Ascending aorta (tissue), 2 donors: ENCODE data around the gene RNF213. TPM values are rescaled to one million over a fixed set of nuclear protein-coding genes. Genes with fewer than 3 reads are reported as not detected.

Experiments
- DNase-seq, 2 donors: peaks; one replicate each; pipeline ENCODE4 v3.0.0-alpha.2; 2019; ENCODE audit warnings: low spot score in 2 of 2
- H3K27ac ChIP-seq, 2 donors: fragments of 200-600 bp; sonication (generic); one replicate each; pipeline ENCODE4 v1.5.1; 2016 to 2017; ENCODE audit warnings: mild to moderate bottlenecking in 1 of 2
- H3K27me3 ChIP-seq: fragments of 200-600 bp; sonication (generic); one replicate; pipeline ENCODE4 v1.5.1; 2017
- H3K36me3 ChIP-seq, 2 donors: fragments of 200-600 bp; sonication (generic); one replicate each; pipeline ENCODE4 v1.5.1; 2016
- H3K4me1 ChIP-seq, 2 donors: fragments of 200-600 bp; sonication (generic); one replicate each; pipeline ENCODE4 v1.5.1; 2016 to 2017; ENCODE audit warnings: mild to moderate bottlenecking in 1 of 2
- H3K4me3 ChIP-seq, 2 donors: fragments of 200-600 bp; sonication (generic); one replicate each; pipeline ENCODE4 v1.5.1; 2016 to 2017; ENCODE audit warnings: mild to moderate bottlenecking in 1 of 2
- H3K9me3 ChIP-seq, 2 donors: fragments of 200-600 bp; sonication (generic); one replicate each; pipeline ENCODE4 v1.5.1; 2016
- CTCF ChIP-seq, 3 experiments: fragments of 200-600 bp in 2 of 3; fragments of 450-650 bp in 1 of 3; sonication (generic) in 2 of 3; IDR thresholded peaks; one replicate each; pipeline ENCODE4 v1.5.1; 2016 to 2019; ENCODE audit warnings: antibody characterized with exemption in 3 of 3, mild to moderate bottlenecking in 1 of 3, moderate library complexity in 1 of 3
- intact Hi-C: fragments of 100-400 bp; cut with DNase I; formaldehyde crosslinking; loops from one replicate; pipeline ENCODE4 v1.15.1; 2023
- total RNA-seq: library from RNA; depleted of rRNA; stranded (reverse); fragments of >200 nt; gene quantifications from one replicate; pipeline ENCODE4 v1.1.0, GENCODE V29; 2016

The RNF213 gene
- total RNA-seq, 1 donor from 2014 or later = 155 TPM

DNA sequence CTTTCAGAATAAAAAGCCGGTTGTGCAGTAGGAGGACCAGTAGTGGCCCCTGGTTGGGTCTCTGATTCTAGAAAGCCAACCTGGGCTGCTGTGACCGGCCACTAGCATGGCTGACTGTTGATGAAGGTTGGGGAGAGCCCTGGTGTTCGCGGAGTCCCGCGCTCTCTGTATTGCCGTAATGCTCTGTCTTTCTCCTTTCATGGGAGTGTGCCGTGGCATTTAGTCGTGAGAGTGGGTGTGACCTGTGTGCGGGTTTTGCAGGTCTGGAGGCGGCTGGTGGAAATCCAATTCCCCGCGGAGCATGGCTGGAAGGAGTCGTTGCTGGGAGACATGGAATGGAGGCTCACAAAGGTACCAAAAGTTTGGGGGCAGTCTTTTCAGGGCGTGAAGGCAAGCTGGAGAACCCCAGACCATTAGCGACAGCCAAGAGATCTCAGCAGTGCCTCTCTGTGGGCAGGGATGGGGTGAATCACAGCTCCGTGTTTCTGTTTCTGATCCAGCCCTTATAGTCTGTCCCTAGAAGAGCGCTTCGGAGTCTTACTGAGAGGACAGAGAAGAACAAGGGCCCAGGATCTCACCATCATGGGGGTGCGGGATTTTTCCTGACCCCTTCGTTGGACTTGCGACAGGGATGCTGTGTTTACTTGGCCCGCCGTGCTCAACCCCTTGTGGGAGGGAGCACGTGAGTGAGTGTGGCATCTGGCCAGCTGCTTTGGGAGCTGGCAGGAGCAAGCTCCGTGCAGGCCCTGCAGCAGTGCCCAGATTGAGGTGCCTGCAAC lies 56.5 kb downstream of the RNF213 start:
- no peak for DNase-seq
- peaks cover 67 to 68% of the 10 kb centered on the region in 2 donors for H3K36me3 ChIP-seq
- H3K27ac ChIP-seq = no peak overlapping the region
- no peaks in the 10 kb centered on the region for H3K27me3 ChIP-seq
- H3K4me3 ChIP-seq = no peak overlapping the region
- intact Hi-C loops = no loop called here
- H3K9me3 ChIP-seq = no peaks in the 10 kb centered on the region
- TF ChIP-seq CTCF (IDR thresholded peaks at IDR 0.05) = no peak
- no peaks in the 10 kb centered on the region for H3K4me1 ChIP-seq

DNA sequence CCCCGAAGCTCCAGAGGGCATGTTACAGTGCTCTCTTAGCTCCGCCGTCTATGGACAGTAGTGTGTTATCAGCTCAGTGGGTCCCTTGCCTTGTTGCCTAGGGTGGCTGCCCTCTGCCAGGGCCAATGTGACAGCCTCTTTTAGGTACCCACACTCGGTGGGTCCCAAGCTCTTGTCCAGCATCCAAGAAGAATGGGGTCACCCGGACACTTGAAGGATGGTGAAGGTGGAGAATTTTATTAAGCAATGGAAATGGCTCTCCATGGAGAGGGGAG lies 57.0 kb downstream of the RNF213 start:
- no peak for TF ChIP-seq CTCF (IDR thresholded peaks at IDR 0.05)
- Histone ChIP-seq H3K4me1 (no peaks in the 10 kb centered on the region), H3K36me3 (peaks cover 70% of the 10 kb centered on the region in 2 donors), H3K27me3 (no peaks in the 10 kb centered on the region), H3K27ac (no peak overlapping the region), H3K4me3 (no peak overlapping the region), H3K9me3 (no peaks in the 10 kb centered on the region)
- no peak for DNase-seq
- intact Hi-C loops = no loop called here

DNA sequence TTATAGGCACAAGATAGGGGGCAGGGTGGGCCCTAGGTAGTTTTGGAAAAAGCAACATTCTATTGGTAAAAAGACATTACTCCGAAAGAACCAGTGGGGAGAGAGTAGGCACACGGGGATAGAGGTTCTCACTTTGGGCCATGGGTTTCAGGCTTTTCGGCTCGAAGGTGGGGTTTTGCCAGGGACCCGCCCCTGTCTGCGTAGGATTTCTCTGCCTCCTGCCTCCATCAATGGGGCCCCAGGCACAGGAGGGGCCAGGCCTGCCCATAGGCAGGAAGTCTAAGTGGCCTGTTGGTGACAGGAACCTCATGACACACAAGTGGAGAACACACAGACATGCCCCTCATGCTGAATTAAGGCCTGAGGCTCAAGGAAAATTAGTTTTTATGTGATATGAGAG lies 57.5 kb downstream of the RNF213 start:
- Histone ChIP-seq H3K4me3 (no peak overlapping the region), H3K9me3 (no peaks in the 10 kb centered on the region), H3K36me3 (peaks cover 67 to 70% of the 10 kb centered on the region in 2 donors), H3K27ac (no peak overlapping the region), H3K4me1 (no peaks in the 10 kb centered on the region), H3K27me3 (no peaks in the 10 kb centered on the region)
- DNase-seq = peak in 1 of 2 donors; percentile 45
- TF ChIP-seq CTCF (IDR thresholded peaks at IDR 0.05) = no peak
- intact Hi-C loops = no loop called here

DNA sequence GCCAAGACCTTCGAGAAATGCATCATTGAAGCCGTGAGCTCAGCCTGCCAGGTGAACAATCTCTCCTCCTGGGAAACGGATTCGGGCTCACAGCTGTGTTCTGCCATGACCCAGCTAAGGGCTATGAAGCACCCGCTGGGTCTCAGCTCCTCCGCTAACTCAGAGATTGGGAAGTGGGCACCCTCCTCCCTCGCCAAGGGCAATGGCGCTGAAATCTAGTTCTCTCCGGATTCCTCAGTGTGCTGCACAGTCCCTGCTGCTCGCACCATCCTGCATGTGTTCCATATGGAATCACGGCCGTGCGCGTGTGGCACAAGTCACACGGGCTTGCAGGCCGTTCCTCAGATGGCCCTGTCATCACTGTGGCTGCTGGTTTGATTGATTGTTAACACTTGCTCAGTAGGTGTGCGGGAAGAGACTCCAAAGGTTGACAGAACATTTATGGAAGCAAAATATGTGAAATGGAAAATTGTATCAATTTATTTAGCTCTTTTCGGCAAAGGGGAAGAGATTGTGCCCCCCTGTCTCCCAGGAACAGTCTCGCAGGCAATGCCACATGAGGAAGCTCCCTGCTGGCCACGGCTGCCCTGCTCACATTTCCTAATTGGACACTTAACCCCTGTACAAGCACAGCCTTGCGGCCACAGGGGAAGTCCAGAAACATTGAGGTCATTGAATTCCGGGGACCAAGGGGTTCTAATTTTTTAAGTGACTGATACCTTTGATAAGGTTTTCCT lies 58.8 kb downstream of the RNF213 start:
- intact Hi-C loops = no loop called here
- H3K36me3 ChIP-seq = peaks cover 64 to 74% of the 10 kb centered on the region in 2 donors

DNA sequence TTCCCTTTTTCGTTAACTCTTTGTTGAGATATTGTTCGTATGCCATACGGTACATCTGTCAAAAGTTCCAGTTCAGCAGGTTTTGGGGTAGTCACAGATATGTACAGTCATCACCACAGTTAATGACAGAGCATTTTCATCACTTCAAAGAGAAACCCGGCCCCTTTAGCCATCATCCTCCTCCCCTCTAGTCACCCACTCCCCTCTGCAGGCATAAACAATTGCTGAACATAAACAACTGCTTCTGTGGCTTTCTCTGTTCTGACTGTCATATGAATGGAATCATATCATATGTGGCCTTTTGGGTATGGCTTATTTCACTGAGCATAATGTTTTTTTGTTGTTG lies 59.3 kb downstream of the RNF213 start:
- no peaks in the 10 kb centered on the region for H3K9me3 ChIP-seq
- DNase-seq = no peak
- H3K4me3 ChIP-seq = no peak overlapping the region
- no peak for TF ChIP-seq CTCF (IDR thresholded peaks at IDR 0.05)
- H3K36me3 ChIP-seq = peaks cover 65 to 74% of the 10 kb centered on the region in 2 donors
- intact Hi-C loops = no loop called here
- no peaks in the 10 kb centered on the region for H3K27me3 ChIP-seq
- no peaks in the 10 kb centered on the region for H3K4me1 ChIP-seq
- H3K27ac ChIP-seq = no peak overlapping the region

More for the DNA sequence above, 58.8 kb downstream of the RNF213 start:
- peak in 1 of 2 donors; percentile 42 for DNase-seq
- Histone ChIP-seq H3K27ac (no peak overlapping the region), H3K27me3 (no peaks in the 10 kb centered on the region), H3K4me1 (no peaks in the 10 kb centered on the region), H3K9me3 (no peaks in the 10 kb centered on the region), H3K4me3 (no peak overlapping the region)
- TF ChIP-seq CTCF (IDR thresholded peaks at IDR 0.05) = no peak
